ENCODE data around the gene SORBS1.
"Not testable (repeated sequence)": the region's sequence is repeated elsewhere in the genome, so short reads cannot be mapped to it uniquely, and the experiment has no call there.

Gene SORBS1

DNA sequence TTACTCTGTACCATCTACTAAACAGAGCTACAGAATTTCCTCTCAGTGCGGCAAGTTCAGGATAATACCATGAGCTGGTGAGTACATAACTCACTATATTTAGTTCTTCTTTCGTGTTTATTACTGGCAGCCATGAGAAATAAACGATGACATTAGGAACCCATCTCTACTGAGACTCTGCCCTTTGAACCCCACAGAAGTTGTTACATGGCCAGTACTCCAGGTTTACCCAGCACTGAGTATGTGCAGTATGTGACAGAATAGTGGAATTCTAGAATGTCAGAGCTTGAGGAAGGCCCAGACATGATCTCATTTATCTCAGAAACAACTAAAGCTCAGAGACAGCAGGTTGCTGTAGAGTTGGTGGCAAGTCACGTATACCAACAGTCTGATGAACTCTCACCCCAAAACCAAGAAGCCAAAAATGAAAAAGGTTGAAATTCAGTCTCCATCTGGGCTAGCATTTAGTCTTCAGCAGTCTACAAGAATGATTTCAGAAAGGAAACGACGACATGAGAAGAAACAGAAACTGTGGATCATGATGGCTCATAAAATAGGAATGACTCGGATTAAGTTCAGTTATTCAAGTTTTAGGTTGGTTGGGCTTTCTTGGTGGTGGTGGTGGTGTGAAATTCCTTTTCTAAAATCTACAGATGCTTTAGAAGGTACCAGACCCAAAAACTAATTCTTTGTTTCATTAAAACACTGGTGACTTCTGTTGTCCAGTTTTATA lies 78.5 kb downstream of the SORBS1 start:
- DNase-seq (ENCODE audit: low spot score): no peak

- peak; percentile 31 for DNase-seq (ENCODE audit: low spot score)
Observed at GRCh38 chr10:95480901-95481491, 80.2 kb downstream of the SORBS1 start.

GRCh38 chr10:95480102-95480900 lies 80.9 kb downstream of the SORBS1 start:
- DNase-seq (ENCODE audit: low spot score): no peak

- no peak for DNase-seq (ENCODE audit: low spot score)
Observed at GRCh38 chr10:95478935-95479334, 82.2 kb downstream of the SORBS1 start.

- DNase-seq (ENCODE audit: low spot score): no peak
Observed at GRCh38 chr10:95478185-95478584, 83.0 kb downstream of the SORBS1 start.

DNA sequence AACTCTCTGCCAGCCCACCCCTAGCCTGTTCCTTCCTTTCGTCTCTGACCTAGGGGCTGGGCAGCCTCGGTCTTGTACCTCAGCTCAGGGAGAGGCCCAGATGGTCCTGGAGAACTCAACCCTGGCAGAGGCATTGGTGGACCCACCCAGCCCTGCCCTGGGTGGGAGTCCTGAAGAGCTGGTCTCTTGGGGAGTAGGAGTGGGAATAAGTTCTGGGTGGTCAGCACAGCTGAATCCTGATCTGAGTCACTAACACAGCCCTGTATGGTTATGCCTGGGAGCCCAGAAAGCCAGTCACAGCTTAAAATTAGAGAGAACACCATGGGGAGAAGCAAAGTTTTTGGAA lies 84.0 kb downstream of the SORBS1 start:
- DNase-seq (ENCODE audit: low spot score): no peak

- DNase-seq (ENCODE audit: low spot score): no peak
Observed at GRCh38 chr10:95476469-95477174, 84.5 kb downstream of the SORBS1 start.

GRCh38 chr10:95475827-95476468 lies 85.2 kb downstream of the SORBS1 start:
- no peak for DNase-seq (ENCODE audit: low spot score)

DNA sequence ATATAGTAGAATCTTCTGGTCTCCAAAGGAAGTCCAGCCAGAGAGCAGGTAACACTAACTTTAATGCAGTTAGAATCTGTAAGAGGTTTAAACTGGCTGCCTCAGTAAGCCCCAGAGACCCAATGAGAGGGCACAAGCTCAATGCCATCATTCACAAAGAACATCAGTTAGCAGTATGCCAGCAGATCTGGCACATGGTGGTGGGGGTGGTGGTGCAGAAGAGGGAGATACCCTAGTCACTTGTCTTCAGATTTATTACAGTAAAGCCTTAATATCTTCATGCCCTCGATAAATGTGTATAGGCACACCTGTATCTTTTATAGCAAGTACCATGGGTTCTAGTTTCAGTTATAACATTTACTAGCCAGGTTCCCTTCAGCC lies 86.2 kb downstream of the SORBS1 start:
- DNase-seq (ENCODE audit: low spot score): no peak

DNA sequence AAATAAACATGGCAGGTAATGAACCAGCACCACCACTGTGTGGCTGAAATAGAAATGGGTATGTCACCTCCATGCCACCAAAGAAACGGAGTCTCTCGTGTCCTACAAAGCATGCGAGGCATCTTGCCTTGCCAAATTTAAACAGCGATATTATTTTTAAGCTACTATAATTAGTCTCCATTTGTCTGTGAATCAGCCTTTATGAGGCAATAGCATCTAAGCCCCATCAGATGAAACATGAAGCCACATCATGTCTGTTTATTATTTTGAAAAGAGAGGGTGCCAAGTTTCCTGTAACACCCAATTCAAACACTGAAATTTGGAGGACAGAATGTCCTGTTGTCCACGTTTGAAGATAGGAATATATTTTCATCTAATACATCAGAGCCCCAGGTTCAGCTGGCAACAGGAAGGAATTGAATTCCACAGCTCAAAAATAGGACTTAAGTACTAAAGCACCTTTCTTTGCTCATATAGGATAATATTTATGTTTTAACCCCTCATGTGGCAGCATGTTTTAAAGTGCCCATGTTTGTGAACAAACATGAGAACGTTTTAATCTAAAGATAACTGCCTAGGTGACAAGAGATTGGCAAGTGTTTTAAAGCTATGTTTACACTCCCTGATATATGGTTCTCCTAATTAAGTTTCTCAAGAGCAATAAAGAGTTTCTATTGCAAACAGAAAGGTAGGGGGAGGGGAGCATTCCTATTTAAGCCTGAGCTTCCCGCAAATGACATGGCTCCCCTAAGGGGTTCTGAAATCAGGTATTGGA lies 86.8 kb downstream of the SORBS1 start:
- DNase-seq (ENCODE audit: low spot score): no peak

- no peak for DNase-seq (ENCODE audit: low spot score)
Observed at GRCh38 chr10:95472304-95473088, 88.7 kb downstream of the SORBS1 start.

GRCh38 chr10:95469676-95470075 lies 91.5 kb downstream of the SORBS1 start:
- no peak for DNase-seq (ENCODE audit: low spot score)

- DNase-seq (ENCODE audit: low spot score): no peak
Observed at GRCh38 chr10:95469251-95469650, 91.9 kb downstream of the SORBS1 start.

DNA sequence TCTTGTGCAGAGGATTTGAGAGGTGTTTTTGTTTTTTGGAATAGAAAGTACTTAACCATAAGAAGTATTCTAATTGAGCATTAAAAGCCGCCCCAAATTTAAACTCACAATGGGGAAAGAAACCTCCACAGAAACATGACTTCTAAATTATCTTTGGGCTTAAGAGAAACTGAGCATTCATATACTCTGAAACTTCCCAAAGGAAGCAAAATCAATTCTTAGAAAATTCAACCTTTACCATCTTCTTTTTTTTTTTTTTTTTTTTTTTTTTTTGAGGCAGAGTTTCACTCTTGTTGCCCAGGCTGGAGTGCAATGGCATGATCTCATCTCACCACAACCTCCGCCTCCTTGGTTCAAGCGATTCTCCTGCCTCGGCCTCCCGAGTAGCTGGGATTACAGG lies 93.5 kb downstream of the SORBS1 start:
- not testable (repeated sequence) for DNase-seq (ENCODE audit: low spot score)

DNA sequence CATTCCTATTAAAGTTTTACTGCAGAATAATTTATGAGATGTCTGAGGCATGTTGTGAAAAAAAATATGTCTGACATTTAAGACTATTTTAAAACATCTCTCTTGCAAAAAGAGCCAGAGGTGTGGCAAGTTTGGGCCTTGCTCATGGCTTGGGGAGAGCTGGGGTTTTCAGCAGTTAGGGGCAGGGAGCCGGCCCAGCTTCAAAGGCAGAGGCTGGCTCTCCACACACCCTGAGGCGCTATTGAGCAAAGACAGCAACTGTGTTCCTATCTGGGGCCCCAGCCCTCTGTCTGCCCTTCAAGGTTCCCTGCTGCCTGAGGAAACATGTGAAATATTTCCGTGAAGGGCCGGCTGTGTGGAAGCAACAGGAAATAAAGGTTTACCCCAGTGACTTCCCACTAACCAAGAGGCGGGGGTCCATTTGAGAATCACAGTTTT lies 94.0 kb downstream of the SORBS1 start:
- DNase-seq (ENCODE audit: low spot score): peak; percentile 77

- DNase-seq (ENCODE audit: low spot score): no peak
Observed at GRCh38 chr10:95466436-95466835, 94.7 kb downstream of the SORBS1 start.

DNA sequence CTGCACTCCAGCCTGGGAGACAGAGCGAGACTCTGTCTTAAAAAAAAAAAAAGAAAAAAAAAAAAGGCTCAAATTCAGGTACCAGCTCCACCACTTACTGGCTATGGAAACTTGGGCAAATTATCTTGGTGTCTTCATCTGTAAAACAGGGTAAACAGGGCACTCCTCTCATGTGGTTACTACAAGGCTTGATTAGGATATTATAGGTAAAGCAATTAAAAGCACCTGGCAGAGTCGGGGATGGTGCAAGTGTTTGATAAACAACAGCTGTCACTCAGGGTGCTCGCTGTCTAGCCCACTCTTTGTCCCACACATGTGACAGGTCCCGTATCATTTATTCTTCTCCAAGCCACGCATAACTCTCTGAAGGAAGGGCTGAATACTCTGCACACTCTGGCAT lies 96.9 kb downstream of the SORBS1 start:
- DNase-seq (ENCODE audit: low spot score): no peak

GRCh38 chr10:95462740-95463667 lies 98.2 kb downstream of the SORBS1 start:
- no peak for DNase-seq (ENCODE audit: low spot score)

GRCh38 chr10:95461611-95462010 lies 99.6 kb downstream of the SORBS1 start:
- no peak for DNase-seq (ENCODE audit: low spot score)

Data from iPS-NIHi11 (cell line).